WTC11 (cell line): Measurements from ENCODE around the gene CTNND2. TPM values are rescaled to one million over a fixed set of nuclear protein-coding genes. Genes with fewer than 3 reads are reported as not detected.

Source experiments
- ATAC-seq: fragments of 200-7000 bp; cut with Tn5 transposase; 2 replicates; pipeline ENCODE4 v1.10.0; 2021; ENCODE audit warnings: mild to moderate bottlenecking, moderate library complexity
- CTCF ChIA-PET: fragments of 300-600 bp; sonication (Branson Sonifier 250); formaldehyde crosslinking; loops from one replicate; lab custom pipeline; 2021; ENCODE audit warnings: antibody characterized with exemption; lab: Charles Lee
- POLR2A ChIA-PET: fragments of 350-600 bp; sonication (Branson Sonifier 250); formaldehyde crosslinking; loops from one replicate; lab custom pipeline; 2021; ENCODE audit warnings: antibody characterized with exemption; lab: Charles Lee
- DNase-seq: peaks from one replicate; pipeline ENCODE4 v3.0.0; 2021; ENCODE audit warnings: low spot score
- H3K27ac Mint-ChIP-seq: 2 replicates; pipeline ENCODE4 v1.8.0; 2021; ENCODE audit warnings: mixed read lengths
- H3K27me3 Mint-ChIP-seq: 2 replicates; pipeline ENCODE4 v1.8.0; 2021; ENCODE audit warnings: low read depth, mild to moderate bottlenecking, moderate library complexity, mixed read lengths
- H3K36me3 Mint-ChIP-seq: 2 replicates; pipeline ENCODE4 v1.8.0; 2021; ENCODE audit warnings: mixed read lengths
- H3K4me1 Mint-ChIP-seq: 2 replicates; pipeline ENCODE4 v1.8.0; 2022; ENCODE audit warnings: mixed read lengths
- H3K4me3 Mint-ChIP-seq: 2 replicates; pipeline ENCODE4 v1.8.0; 2021; ENCODE audit warnings: mild to moderate bottlenecking, moderate library complexity, mixed read lengths
- H3K9me3 Mint-ChIP-seq: 2 replicates; pipeline ENCODE4 v1.8.0; 2021; ENCODE audit warnings: mixed read lengths
- CDX4 ChIP-seq: fragments of 250-450 bp; sonication (Bioruptor Pico); IDR thresholded peaks from 2 replicates; pipeline ENCODE4 v1.9.0; 2021; ENCODE audit warnings: moderate library complexity, mild to moderate bottlenecking, inconsistent platforms, borderline replicate concordance
- E2F1 ChIP-seq: sonication (generic); formaldehyde crosslinking; IDR thresholded peaks from 2 replicates; pipeline ENCODE4 v1.8.0; 2022; ENCODE audit warnings: mild to moderate bottlenecking, missing genetic modification reagents
- ETV6 ChIP-seq: sonication (generic); formaldehyde crosslinking; IDR thresholded peaks from 2 replicates; pipeline ENCODE4 v1.8.1; 2022; ENCODE audit warnings: mild to moderate bottlenecking, missing genetic modification reagents
- FOXJ3 ChIP-seq: sonication (generic); formaldehyde crosslinking; IDR thresholded peaks from 2 replicates; pipeline ENCODE4 v1.9.0; 2021; ENCODE audit warnings: missing genetic modification reagents, mild to moderate bottlenecking, borderline replicate concordance
- GABPB1 ChIP-seq: sonication (generic); formaldehyde crosslinking; IDR thresholded peaks from 2 replicates; pipeline ENCODE4 v1.8.1; 2023; ENCODE audit warnings: mild to moderate bottlenecking, missing genetic modification reagents
- IRF2 ChIP-seq: sonication (generic); formaldehyde crosslinking; IDR thresholded peaks from 2 replicates; pipeline ENCODE4 v1.8.0; 2022; ENCODE audit warnings: low read depth, missing genetic modification reagents, borderline replicate concordance
- NR1H2 ChIP-seq: sonication (generic); formaldehyde crosslinking; IDR thresholded peaks from 2 replicates; pipeline ENCODE4 v1.9.0; 2021; ENCODE audit warnings: mild to moderate bottlenecking, moderate library complexity, missing genetic modification reagents
- NR3C1 ChIP-seq: sonication (generic); formaldehyde crosslinking; conservative IDR thresholded peaks from 2 replicates; pipeline ENCODE4 v1.8.1; 2023; ENCODE audit warnings: low read depth, mild to moderate bottlenecking, missing genetic modification reagents
- SOX15 ChIP-seq: fragments of 250-450 bp; sonication (Bioruptor Pico); IDR thresholded peaks from 2 replicates; pipeline ENCODE4 v1.9.0; 2021; ENCODE audit warnings: mild to moderate bottlenecking
- USF1 ChIP-seq: sonication (generic); formaldehyde crosslinking; IDR thresholded peaks from 2 replicates; pipeline ENCODE4 v1.8.0; 2022; ENCODE audit warnings: mild to moderate bottlenecking, missing genetic modification reagents
- ZNF121 ChIP-seq: sonication (generic); formaldehyde crosslinking; IDR thresholded peaks from 2 replicates; pipeline ENCODE4 v1.8.0; 2023; ENCODE audit warnings: missing genetic modification reagents
- ZNF317 ChIP-seq: sonication (generic); formaldehyde crosslinking; IDR thresholded peaks from 2 replicates; pipeline ENCODE4 v1.8.1; 2023; ENCODE audit warnings: low read depth, mild to moderate bottlenecking, moderate library complexity, missing genetic modification reagents, borderline replicate concordance
- ZNF423 ChIP-seq: fragments of 250-450 bp; sonication (Bioruptor Pico); IDR thresholded peaks from 2 replicates; pipeline ENCODE4 v2.1.2; 2022; ENCODE audit warnings: mild to moderate bottlenecking, moderate library complexity
- total RNA-seq: library from RNA; stranded (reverse); gene quantifications from 3 replicates; pipeline ENCODE4 v1.2.3, GENCODE V29; 2021
- TF ChIP-seq, protein P1 (sequence below): sonication (generic); formaldehyde crosslinking; IDR thresholded peaks from 2 replicates; pipeline ENCODE4 v1.8.0; 2023; ENCODE audit warnings: mild to moderate bottlenecking, missing genetic modification reagents
- TF ChIP-seq, protein P2 (sequence below): sonication (generic); formaldehyde crosslinking; IDR thresholded peaks from 2 replicates; pipeline ENCODE4 v1.8.1; 2023; ENCODE audit warnings: mild to moderate bottlenecking, missing genetic modification reagents
- TF ChIP-seq, protein P3 (sequence below): fragments of 250-450 bp; sonication (Bioruptor Pico); IDR thresholded peaks from 2 replicates; pipeline ENCODE4 v1.9.0; 2021; ENCODE audit warnings: mild to moderate bottlenecking
- TF ChIP-seq, protein P4 (sequence below): sonication (generic); formaldehyde crosslinking; IDR thresholded peaks from 2 replicates; pipeline ENCODE4 v1.8.0; 2022; ENCODE audit warnings: mild to moderate bottlenecking, missing genetic modification reagents
- TF ChIP-seq, protein P5 (sequence below): sonication (generic); formaldehyde crosslinking; IDR thresholded peaks from 2 replicates; pipeline ENCODE4 v1.8.1; 2022; ENCODE audit warnings: low read depth, missing genetic modification reagents, borderline replicate concordance

Gene CTNND2
- total RNA-seq, 1 experiment from 2014 or later, result 11.9 TPM

- H3K4me1 Mint-ChIP-seq, result peaks cover under 1% of the 10 kb centered on the region
- H3K27me3 Mint-ChIP-seq, result no peaks in the 10 kb centered on the region
- H3K9me3 Mint-ChIP-seq, result no peaks in the 10 kb centered on the region
- CTCF ChIA-PET, result no interaction called here
- no peak overlapping the region for H3K4me3 Mint-ChIP-seq
- no peak for ATAC-seq
- TF ChIP-seq USF1, result no peak
- TF ChIP-seq, protein P1, sequence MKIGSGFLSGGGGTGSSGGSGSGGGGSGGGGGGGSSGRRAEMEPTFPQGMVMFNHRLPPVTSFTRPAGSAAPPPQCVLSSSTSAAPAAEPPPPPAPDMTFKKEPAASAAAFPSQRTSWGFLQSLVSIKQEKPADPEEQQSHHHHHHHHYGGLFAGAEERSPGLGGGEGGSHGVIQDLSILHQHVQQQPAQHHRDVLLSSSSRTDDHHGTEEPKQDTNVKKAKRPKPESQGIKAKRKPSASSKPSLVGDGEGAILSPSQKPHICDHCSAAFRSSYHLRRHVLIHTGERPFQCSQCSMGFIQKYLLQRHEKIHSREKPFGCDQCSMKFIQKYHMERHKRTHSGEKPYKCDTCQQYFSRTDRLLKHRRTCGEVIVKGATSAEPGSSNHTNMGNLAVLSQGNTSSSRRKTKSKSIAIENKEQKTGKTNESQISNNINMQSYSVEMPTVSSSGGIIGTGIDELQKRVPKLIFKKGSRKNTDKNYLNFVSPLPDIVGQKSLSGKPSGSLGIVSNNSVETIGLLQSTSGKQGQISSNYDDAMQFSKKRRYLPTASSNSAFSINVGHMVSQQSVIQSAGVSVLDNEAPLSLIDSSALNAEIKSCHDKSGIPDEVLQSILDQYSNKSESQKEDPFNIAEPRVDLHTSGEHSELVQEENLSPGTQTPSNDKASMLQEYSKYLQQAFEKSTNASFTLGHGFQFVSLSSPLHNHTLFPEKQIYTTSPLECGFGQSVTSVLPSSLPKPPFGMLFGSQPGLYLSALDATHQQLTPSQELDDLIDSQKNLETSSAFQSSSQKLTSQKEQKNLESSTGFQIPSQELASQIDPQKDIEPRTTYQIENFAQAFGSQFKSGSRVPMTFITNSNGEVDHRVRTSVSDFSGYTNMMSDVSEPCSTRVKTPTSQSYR (CRISPR knock-in tag), result no peak
- TF ChIP-seq FOXJ3, result no peak
- TF ChIP-seq NR1H2 (CRISPR knock-in tag), result no peak
- TF ChIP-seq, protein P2, sequence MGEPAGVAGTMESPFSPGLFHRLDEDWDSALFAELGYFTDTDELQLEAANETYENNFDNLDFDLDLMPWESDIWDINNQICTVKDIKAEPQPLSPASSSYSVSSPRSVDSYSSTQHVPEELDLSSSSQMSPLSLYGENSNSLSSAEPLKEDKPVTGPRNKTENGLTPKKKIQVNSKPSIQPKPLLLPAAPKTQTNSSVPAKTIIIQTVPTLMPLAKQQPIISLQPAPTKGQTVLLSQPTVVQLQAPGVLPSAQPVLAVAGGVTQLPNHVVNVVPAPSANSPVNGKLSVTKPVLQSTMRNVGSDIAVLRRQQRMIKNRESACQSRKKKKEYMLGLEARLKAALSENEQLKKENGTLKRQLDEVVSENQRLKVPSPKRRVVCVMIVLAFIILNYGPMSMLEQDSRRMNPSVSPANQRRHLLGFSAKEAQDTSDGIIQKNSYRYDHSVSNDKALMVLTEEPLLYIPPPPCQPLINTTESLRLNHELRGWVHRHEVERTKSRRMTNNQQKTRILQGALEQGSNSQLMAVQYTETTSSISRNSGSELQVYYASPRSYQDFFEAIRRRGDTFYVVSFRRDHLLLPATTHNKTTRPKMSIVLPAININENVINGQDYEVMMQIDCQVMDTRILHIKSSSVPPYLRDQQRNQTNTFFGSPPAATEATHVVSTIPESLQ (CRISPR knock-in tag), result no peak
- TF ChIP-seq, protein P3, sequence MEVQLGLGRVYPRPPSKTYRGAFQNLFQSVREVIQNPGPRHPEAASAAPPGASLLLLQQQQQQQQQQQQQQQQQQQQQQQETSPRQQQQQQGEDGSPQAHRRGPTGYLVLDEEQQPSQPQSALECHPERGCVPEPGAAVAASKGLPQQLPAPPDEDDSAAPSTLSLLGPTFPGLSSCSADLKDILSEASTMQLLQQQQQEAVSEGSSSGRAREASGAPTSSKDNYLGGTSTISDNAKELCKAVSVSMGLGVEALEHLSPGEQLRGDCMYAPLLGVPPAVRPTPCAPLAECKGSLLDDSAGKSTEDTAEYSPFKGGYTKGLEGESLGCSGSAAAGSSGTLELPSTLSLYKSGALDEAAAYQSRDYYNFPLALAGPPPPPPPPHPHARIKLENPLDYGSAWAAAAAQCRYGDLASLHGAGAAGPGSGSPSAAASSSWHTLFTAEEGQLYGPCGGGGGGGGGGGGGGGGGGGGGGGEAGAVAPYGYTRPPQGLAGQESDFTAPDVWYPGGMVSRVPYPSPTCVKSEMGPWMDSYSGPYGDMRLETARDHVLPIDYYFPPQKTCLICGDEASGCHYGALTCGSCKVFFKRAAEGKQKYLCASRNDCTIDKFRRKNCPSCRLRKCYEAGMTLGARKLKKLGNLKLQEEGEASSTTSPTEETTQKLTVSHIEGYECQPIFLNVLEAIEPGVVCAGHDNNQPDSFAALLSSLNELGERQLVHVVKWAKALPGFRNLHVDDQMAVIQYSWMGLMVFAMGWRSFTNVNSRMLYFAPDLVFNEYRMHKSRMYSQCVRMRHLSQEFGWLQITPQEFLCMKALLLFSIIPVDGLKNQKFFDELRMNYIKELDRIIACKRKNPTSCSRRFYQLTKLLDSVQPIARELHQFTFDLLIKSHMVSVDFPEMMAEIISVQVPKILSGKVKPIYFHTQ, result no peak
- TF ChIP-seq, all 79 proteins: peak for 0
- Mint-ChIP-seq H3K36me3 (no peaks in the 10 kb centered on the region), H3K27ac (no peak overlapping the region)
- DNase-seq, result no peak
- POLR2A ChIA-PET, result no interaction called here
Measured at GRCh38 chr5:11261241-11261640, 643.0 kb downstream of the CTNND2 start.

DNA sequence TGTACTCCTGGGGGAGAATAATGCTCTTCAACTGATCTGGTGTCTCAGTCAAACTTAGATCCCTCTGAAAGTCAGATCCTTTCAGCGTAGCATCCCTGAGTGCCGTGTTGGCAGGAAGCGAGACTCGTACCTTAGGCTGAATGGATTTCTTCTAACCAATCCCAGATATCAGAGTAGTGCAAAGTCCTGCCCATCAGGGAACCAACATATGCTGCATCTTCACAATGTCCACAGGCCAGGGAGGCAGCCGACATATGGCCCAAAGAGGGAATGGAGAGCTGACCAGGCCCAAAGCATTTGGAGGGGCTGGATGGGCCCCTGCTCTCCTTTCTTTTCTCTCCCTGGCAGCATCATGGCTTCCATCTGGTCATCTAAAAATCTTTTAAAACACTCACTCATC, 646.2 kb downstream of the CTNND2 start:
- CTCF ChIA-PET, result no interaction called here
- no peaks in the 10 kb centered on the region for H3K9me3 Mint-ChIP-seq
- H3K36me3 Mint-ChIP-seq, result no peaks in the 10 kb centered on the region

More for the DNA sequence above, 646.2 kb downstream of the CTNND2 start:
- POLR2A ChIA-PET, result no interaction called here
- DNase-seq (no peak), ATAC-seq (no peak)
- Mint-ChIP-seq H3K4me3 (no peak overlapping the region), H3K27me3 (no peaks in the 10 kb centered on the region), H3K4me1 (peaks cover 6% of the 10 kb centered on the region), H3K27ac (no peak overlapping the region)
- TF ChIP-seq ZNF423 (no peak), ZNF317 (no peak), CDX4 (CRISPR knock-in tag) (no peak), ETV6 (CRISPR knock-in tag) (no peak), GABPB1 (CRISPR knock-in tag) (no peak), IRF2 (CRISPR knock-in tag) (no peak), E2F1 (CRISPR knock-in tag) (no peak), SOX15 (CRISPR knock-in tag) (no peak), NR3C1 (CRISPR knock-in tag) (no peak), ZNF121 (CRISPR knock-in tag) (no peak)
- TF ChIP-seq, protein P4, sequence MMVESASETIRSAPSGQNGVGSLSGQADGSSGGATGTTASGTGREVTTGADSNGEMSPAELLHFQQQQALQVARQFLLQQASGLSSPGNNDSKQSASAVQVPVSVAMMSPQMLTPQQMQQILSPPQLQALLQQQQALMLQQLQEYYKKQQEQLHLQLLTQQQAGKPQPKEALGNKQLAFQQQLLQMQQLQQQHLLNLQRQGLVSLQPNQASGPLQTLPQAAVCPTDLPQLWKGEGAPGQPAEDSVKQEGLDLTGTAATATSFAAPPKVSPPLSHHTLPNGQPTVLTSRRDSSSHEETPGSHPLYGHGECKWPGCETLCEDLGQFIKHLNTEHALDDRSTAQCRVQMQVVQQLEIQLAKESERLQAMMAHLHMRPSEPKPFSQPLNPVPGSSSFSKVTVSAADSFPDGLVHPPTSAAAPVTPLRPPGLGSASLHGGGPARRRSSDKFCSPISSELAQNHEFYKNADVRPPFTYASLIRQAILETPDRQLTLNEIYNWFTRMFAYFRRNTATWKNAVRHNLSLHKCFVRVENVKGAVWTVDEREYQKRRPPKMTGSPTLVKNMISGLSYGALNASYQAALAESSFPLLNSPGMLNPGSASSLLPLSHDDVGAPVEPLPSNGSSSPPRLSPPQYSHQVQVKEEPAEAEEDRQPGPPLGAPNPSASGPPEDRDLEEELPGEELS (CRISPR knock-in tag), result no peak
- TF ChIP-seq, protein P5, sequence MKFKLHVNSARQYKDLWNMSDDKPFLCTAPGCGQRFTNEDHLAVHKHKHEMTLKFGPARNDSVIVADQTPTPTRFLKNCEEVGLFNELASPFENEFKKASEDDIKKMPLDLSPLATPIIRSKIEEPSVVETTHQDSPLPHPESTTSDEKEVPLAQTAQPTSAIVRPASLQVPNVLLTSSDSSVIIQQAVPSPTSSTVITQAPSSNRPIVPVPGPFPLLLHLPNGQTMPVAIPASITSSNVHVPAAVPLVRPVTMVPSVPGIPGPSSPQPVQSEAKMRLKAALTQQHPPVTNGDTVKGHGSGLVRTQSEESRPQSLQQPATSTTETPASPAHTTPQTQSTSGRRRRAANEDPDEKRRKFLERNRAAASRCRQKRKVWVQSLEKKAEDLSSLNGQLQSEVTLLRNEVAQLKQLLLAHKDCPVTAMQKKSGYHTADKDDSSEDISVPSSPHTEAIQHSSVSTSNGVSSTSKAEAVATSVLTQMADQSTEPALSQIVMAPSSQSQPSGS (CRISPR knock-in tag), result no peak
- TF ChIP-seq, protein P1 (CRISPR knock-in tag), result no peak
